Iris pigment epithelial cell (primary cell): ENCODE measurements around the gene PCYOX1L.

Source experiments
- DNase-seq: peaks from one replicate; pipeline ENCODE4 v3.0.0-alpha.2; 2011; ENCODE audit warnings: low read depth

Gene PCYOX1L, protein sequence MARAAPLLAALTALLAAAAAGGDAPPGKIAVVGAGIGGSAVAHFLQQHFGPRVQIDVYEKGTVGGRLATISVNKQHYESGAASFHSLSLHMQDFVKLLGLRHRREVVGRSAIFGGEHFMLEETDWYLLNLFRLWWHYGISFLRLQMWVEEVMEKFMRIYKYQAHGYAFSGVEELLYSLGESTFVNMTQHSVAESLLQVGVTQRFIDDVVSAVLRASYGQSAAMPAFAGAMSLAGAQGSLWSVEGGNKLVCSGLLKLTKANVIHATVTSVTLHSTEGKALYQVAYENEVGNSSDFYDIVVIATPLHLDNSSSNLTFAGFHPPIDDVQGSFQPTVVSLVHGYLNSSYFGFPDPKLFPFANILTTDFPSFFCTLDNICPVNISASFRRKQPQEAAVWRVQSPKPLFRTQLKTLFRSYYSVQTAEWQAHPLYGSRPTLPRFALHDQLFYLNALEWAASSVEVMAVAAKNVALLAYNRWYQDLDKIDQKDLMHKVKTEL

GRCh38 chr5:149357370-149358293 lies at the start of gene PCYOX1L:
Gene PCYOX1L (plus strand): TSS chr5:149358046. CDS start chr5:149358069, 23 bp downstream.
- peak; percentile 96 for DNase-seq

- DNase-seq, result no peak
Measured at GRCh38 chr5:149309354-149309753, 48.5 kb upstream of the PCYOX1L start.

- no peak for DNase-seq
Measured at GRCh38 chr5:149310488-149310887, 47.4 kb upstream of the PCYOX1L start.

GRCh38 chr5:149310947-149311658 lies 46.7 kb upstream of the PCYOX1L start:
- peak; percentile 89 for DNase-seq

GRCh38 chr5:149313151-149313841 lies 44.5 kb upstream of the PCYOX1L start:
- DNase-seq, result no peak

DNA sequence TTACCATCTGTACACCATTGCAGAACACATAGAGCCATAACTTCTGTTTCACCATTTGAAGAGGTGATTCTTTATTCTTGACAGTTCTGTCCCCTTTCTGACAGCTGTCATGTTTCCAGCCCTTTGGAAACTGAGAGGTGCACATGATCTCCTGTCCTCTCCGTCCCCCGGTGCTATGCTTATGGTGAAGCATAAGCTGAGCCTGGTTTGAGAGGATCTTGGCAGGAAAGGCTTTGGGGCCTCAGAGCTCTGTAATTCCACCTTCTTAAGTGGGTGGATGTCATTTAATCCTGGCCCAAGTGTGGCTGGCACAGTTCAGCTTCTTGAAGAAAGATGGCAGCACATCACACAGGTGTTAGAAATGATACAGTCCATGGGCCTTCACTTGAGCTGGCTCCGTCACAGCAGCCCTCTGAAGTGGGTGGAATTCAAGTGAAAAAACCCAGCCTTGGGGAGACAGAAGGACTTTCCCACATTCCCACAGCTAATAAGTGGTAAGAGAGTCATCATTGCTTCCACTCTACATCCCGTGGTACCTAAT lies 43.2 kb upstream of the PCYOX1L start:
- DNase-seq, result no peak

- DNase-seq, result no peak
Measured at GRCh38 chr5:149315753-149316152, 42.1 kb upstream of the PCYOX1L start.

DNA sequence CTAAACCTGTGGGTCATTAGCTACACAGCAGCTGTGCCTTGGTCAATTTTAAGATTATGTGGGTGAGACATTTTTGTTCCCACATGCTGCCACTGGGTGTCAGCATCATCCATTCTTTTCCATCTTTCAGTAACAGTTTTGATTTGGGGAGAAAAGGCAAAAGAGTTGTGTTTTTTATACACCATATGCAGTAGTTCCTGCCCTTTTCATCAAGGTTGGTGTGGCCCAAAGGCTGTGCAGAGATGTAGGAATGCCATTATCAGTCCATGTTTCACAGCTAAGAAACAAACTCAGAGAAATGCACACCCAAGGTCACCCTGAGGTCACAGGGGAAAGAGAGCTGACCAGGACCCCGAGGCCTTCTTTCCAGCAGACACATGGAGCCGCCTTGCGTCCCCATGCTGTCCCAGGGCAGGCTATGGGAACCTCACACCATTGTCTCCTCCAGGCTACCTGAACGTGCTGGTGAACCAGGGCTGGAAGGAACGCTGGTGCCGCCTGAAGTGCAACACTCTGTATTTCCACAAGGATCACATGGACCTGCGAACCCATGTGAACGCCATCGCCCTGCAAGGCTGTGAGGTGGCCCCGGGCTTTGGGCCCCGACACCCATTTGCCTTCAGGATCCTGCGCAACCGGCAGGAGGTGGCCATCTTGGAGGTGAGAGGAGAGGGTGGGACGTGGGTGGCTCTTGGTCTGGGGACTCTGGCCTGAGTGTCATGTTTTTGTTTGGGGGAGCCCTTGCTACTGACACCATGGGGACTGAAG lies 40.4 kb upstream of the PCYOX1L start:
- peak; percentile 51 for DNase-seq

- DNase-seq, result no peak
Measured at GRCh38 chr5:149319174-149319573, 38.7 kb upstream of the PCYOX1L start.

GRCh38 chr5:149320791-149321330 lies 37.0 kb upstream of the PCYOX1L start:
- DNase-seq, result peak; percentile 95

DNA sequence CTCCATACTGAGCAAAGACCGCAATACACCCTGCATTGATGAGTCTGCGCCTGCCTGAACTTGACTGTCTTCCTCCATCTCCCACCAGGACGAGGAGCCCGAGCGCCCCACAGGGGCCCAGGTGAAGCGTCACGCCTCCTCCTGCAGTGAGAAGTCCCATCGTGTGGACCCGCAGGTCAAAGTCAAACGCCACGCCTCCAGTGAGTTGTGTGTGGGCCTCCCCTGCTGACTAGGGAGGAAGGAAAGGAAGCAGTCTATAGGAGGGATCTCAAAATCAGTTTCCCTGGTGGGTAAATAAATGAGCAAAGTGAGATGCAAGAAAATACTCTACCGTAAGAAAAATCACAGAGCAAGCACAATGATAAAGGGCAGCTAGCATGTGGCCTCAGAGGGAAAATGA lies 35.3 kb upstream of the PCYOX1L start:
- no peak for DNase-seq

GRCh38 chr5:149323210-149323609 lies 34.6 kb upstream of the PCYOX1L start:
- DNase-seq, result peak; percentile 54

DNA sequence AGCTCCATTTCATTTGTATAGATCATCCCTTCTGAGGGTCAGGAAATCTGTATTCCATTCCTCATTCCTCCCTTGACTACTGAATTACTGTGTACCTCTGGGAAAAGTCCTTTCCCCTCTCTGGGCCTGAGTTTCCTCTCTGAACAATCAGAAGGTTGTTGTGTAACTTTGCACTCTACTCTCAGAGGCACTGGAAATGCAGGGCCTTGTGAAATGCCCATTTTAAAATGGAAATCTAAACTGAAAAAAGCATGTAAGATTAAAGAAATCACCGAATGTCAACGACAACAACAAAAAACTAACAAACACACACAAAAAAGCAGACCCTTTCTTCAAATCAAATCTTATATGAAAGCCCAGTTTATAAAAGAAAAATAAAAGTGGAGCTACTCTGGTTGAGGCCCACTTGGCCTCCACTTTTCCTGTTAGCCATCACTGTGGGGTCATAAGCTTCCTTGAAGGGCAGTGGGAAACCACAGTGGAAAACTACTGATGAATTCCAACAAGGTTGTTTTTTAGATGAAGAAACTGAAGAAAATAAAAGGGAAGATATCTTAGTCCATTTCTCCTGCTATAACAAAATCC lies 34.1 kb upstream of the PCYOX1L start:
- DNase-seq, result peak; percentile 62

GRCh38 chr5:149324641-149325040 lies 33.2 kb upstream of the PCYOX1L start:
- DNase-seq, result no peak

DNA sequence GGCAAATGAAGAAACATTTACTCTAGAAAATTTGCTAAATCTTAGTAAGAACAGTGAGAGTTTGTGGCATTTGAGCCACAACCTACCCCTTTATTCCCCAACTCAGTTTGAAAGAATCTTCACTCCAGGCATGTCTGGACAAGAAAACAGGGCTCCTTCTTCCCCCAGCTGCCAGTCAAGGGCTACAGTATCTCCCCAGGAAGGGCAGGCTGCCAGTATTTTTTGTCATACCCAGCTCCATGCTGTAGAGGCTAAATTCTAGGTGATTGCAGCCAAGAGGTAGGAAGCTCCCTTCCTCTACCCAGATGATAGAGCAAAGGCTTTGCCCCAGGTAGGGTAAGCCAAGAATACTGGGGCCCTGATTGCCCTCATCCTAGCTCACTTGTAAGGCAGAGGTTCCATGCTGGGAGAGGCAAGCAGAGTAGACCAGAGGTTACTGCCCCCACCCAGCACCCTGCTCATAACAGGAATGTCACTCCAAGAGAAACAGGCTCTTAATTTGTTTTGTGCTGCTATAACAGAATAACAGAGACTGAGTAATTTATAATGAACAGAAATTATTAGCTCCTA lies 32.6 kb upstream of the PCYOX1L start:
- peak; percentile 56 for DNase-seq

DNA sequence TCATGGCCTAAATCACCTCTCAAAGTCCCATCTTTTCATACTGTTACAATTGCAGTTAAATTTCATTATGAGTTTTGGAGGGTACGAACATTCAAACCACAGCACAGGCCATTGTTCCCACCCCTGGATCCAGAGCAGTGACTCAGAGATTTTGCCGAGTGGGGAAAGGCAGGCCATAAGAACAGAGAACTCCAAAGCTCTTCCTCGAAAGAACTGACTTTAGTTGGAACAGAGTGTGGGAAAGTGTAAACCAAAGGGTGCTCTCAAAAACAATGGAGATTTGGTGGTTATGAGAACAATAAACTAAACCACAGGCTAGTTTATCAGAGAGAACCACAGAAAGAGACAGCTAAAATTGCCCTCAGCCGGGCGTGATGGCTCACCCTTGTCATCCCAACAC lies 32.0 kb upstream of the PCYOX1L start:
- no peak for DNase-seq

GRCh38 chr5:149326611-149327010 lies 31.2 kb upstream of the PCYOX1L start:
- DNase-seq, result no peak

- no peak for DNase-seq
Measured at GRCh38 chr5:149328177-149328576, 29.7 kb upstream of the PCYOX1L start.

GRCh38 chr5:149333711-149334443 lies 24.0 kb upstream of the PCYOX1L start:
- no peak for DNase-seq
